ENCODE measurements around the gene MAST4.
A peak's percentile ranks its signal among the peaks of the same experiment; 100 is the strongest.

MAST4 gene

GRCh38 chr5:66702426-66702825 lies 106.2 kb downstream of the MAST4 start:
- no peak for DNase-seq

GRCh38 chr5:66704790-66705425 lies 108.7 kb downstream of the MAST4 start:
- no peak for DNase-seq

DNA sequence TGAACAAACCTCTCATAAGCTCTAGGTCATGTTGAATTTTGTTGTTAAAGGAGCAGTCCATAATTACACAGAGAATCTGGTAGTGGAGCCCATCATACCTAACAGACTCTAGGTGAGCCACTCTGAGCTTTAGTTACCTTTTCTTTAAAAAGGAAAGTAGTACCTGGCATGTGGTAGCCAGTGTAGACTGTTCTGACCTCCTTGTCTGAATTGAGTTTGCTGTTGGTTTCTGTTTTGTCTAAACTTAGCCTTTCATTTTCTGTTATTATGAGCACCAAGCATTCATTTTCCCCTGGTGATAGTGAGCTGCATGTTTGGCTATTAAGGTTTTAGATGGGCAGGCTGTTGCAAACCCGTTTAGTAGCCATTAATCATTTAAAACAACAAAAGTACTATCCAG lies 112.2 kb downstream of the MAST4 start:
- no peak for DNase-seq

DNA sequence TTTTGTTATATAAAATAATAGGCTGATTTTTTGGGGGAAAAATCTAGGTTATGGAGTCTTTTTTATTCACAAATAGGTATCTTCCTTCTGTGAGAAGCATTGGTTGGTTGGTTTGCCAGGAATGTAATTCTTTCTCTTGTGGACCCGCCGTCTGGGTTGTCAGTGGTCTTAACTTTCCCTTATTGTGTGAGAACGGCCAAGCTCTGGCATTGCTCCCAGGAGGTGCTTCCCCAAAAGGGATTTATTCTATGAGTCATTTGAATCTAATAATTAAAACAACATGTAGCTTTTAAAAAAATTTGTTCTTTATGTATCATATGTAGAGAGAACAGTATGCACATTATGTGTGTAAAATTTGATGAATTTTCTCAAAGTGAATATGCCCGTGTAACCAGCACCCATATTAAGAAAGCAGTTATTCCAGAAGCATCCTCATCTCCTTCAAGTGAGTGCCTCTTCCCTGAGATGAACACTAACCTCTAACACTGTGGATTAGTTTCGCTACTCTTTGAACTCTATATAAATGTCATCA lies 114.4 kb downstream of the MAST4 start:
- DNase-seq: no peak

DNA sequence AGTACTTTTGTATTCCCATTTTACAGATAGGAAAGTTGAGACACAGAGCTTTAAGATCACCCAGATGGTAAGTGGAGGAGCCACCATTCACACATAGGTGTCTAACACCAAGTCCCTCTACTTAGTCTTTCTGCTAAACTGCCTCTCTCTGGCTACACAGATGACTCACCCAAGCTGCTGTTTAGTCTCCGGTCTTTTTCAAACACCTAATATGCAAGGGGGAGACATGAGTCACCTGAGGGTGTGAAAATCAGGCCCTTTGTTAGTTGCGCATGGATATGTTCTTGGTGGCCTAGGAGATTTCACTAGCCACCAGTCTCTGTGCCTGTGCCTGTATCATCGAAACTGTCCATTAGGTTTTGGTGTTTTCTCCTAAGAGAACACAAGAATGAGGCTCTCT lies 117.8 kb downstream of the MAST4 start:
- DNase-seq: no peak

- no peak for DNase-seq
Observed at GRCh38 chr5:66717455-66718373, 121.5 kb downstream of the MAST4 start.

DNA sequence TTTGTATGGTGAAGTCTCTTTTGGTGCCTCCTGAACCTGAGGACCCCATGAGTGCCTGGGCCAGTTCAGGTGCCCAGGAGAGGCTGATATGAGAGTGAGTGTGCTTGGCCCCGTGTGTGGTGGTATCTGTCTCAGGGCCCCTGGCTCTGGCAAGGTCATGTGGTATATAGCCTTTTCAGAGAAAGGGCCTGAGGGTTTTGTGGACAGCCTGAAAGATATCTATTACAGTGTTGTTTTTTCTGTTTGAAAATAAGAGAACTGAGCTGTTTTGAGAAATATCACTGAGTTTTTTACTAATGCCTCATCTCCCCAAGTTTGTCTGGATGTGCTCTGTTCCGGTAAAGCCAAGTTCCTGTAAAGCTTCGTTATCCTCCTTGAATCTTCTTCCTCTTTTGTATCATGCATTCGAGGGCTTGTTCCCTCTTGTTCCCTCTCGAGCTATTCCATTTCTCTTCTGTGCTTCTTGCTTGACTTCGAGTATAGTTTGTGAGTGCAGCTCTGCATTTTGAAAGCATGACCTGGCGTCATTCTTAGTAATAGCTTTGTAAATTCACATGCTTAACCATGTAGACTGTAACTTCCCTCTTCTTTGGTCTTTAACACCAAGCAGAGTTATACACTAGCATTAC lies 122.3 kb downstream of the MAST4 start:
- DNase-seq: no peak

DNA sequence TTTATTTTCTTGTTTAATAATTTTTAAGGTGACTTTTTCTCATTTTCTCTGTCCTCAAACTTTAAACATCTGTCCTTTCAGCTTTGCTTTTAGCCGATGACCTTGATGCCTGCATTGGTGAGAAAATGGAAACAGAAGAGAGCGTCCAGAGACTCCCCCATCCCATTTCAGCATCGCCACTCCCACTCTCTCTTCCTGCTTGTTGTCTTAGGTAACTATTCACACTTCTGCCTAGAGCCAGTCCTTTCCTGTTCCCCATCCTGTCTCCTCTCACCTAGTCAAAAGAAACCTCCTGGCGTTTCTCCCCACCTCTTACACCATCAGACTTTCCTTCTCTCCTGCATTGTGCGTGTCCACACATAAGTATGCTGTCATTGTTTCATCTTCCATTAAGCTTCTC lies 124.6 kb downstream of the MAST4 start:
- DNase-seq: peak; percentile 36

GRCh38 chr5:66722686-66723085 lies 126.5 kb downstream of the MAST4 start:
- DNase-seq: no peak

DNA sequence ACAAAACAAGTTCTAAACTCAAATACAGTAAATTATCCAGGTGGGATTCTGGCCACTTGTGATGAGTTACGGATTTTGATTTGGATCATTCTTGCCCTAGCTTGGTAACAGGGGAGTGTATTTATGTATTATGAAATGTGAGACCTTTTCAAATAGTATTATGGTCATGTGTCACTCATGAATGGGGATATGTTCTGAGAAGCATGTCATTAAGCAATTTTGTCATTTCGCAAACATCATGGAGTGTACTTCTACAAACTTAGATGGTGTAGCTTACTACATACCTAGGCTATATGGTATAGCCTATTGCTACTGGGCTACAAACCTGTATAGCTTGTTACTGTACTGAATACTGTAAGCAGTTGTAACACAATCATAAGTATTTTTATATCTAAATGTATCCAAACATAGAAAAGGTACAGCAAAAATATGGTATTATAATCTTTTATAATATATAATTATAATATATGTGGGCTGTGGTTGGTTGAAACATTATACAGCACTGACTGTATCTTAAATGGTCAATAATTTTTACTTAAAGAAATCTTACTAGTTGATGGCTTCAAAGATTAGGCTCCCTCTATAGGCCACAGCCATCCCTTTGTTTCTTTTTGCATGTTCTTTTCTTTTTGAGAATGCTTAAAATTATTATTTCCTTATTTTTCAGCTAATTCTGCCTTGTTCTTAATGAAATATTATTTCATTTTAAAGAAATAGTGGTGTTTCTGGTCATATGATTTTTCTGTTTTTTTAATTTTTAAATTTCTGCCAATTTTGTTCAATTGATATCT lies 128.4 kb downstream of the MAST4 start:
- DNase-seq: no peak

GRCh38 chr5:66727630-66728029 lies 131.4 kb downstream of the MAST4 start:
- no peak for DNase-seq

DNA sequence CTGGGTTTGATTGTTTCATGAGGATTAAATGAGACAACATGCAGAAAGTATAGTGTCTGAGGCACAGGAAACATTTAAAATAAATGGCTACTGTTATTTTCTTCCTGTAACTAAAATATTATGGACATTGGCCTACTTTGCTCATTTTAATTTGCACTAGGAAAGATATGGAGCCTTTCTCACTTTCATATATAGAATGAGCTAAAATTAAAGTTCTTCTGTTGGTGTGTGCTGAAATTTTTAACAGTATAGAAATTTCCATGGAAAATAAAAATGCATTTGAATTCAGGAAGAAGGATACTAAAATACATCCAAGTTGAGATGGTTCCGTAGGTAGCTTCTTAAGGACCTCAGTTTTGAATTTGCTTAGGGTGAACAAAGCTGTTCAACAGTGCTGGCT lies 131.9 kb downstream of the MAST4 start:
- DNase-seq: no peak

DNA sequence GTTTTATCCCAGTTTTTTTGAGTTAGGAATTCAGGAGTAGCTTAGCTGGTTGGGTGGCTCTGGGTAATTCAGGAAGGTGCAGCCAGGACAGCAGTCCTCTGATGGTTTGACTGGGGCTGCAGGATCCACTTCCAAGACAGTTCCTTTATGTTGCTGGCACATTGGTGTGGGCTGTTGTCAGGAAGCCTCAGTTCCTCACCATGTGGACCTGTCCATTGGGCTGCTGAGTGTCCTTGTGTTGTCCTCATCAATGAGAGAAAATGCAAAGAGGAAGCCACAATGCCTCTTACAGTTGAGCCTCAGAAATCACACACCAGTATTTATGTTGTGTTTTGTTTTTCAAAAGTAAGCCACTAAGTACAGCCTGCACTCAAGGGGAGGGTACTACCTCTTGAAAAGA lies 140.9 kb downstream of the MAST4 start:
- no peak for DNase-seq

GRCh38 chr5:66738136-66738535 lies 141.9 kb downstream of the MAST4 start:
- DNase-seq: no peak

GRCh38 chr5:66739021-66739420 lies 142.8 kb downstream of the MAST4 start:
- DNase-seq: no peak

- DNase-seq: no peak
Observed at GRCh38 chr5:66739951-66740350, 143.8 kb downstream of the MAST4 start.

- DNase-seq: no peak
Observed at GRCh38 chr5:66741394-66741793, 145.2 kb downstream of the MAST4 start.

DNA sequence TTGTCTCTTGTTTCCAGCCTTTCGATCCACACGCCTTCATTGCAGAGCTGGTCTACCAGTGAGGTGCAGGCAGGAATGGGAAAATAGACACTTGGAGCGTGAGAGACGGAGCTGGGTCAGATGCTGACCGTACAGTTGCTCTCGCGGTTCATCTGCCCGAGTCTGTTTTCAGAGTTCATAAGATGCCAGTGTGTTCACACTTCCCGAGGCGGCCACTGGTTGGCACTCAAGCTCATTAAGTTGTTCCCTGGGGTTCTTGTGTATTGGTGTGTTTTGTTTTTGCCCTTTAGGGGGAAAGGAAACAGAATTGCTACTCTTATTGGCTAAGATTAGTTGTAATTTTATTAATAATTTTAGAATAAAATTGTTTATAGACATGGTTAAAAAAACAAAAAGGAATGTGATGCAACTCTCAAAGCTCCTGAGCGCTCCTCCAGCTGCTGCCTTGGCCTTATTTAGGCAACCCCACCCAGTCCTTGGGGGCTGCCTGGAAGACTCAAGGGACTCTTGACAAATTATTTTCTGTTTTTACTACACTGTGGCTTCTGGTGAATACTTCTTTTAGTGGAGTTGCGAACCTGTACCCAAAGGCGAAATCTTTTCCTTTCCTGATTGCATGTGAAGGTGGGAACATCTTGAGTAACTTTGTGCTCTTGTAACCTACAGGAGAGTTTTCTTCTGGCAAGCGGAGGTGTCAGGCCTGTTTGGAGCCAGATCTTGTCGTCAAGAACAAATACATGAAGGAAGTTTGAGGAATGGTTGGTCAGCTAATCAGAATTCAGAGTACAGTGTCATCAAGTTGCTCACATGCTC lies 146.1 kb downstream of the MAST4 start:
- DNase-seq: no peak

GRCh38 chr5:66742896-66743247 lies 146.7 kb downstream of the MAST4 start:
- DNase-seq: no peak

- DNase-seq: no peak
Observed at GRCh38 chr5:66743344-66743743, 147.2 kb downstream of the MAST4 start.

- DNase-seq: no peak
Observed at GRCh38 chr5:66744040-66744439, 147.8 kb downstream of the MAST4 start.

- no peak for DNase-seq
Observed at GRCh38 chr5:66745297-66745696, 149.1 kb downstream of the MAST4 start.

Measured in NCI-H774 (cell line).